ENCODE measurements around the gene MARK2. TPM values are rescaled to one million over a fixed set of nuclear protein-coding genes. Genes with fewer than 3 reads are reported as not detected.
"Not testable (repeated sequence)": the region's sequence is repeated elsewhere in the genome, so short reads cannot be mapped to it uniquely, and the experiment has no call there.

MARK2 gene
- total RNA-seq, 1 donor from 2014 or later: 31.8 TPM

DNA sequence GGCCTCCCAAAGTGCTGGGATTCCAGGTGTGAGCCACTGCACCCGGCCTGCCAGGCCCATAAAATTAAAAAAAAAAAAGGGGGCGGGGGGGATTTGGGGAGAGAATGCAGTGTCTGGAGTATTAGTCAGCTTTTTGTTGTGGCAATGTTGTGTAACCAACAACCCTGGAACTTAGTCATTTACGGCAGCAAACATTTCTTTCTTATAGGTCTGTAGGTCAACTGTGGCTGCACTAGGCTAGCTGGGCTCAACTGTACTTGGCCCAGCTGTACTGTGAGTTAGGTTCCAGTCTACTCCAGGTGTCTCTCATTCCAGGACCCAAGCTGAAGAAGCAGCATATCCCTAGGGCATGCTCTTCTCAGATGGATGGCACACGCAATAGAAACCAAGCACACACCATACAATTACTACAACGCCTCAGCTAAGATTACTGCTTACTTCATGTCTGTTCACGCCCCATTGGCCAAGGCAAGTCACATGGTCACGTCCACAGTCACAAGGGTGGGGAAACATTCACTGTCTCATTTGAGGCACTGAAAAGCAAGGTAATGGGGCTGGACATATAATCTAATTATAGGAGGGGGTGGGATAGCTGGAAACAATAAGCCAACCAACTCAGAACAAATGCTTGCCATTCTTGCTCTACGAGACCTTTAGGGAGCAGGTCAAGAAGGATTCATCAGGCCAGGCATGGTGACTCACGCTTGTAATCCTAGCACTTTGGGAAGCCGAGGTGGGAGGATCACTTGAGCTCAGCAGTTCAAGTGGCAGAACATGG lies 36.1 kb upstream of the MARK2 start:
- Mint-ChIP-seq H3K27ac (ENCODE audit: unreplicated experiment) (no peak overlapping the region), H3K4me3 (ENCODE audit: unreplicated experiment) (no peak overlapping the region), H3K36me3 (ENCODE audit: unreplicated experiment) (no peaks in the 10 kb centered on the region), H3K27me3 (ENCODE audit: unreplicated experiment) (no peaks in the 10 kb centered on the region), H3K9me3 (ENCODE audit: unreplicated experiment) (no peaks in the 10 kb centered on the region), H3K4me1 (ENCODE audit: unreplicated experiment) (peaks cover 4% of the 10 kb centered on the region)
- DNase-seq (ENCODE audit: extremely low spot score, unreplicated experiment): no peak
- TF ChIP-seq CTCF (IDR thresholded peaks at IDR 0.05): no peak

DNA sequence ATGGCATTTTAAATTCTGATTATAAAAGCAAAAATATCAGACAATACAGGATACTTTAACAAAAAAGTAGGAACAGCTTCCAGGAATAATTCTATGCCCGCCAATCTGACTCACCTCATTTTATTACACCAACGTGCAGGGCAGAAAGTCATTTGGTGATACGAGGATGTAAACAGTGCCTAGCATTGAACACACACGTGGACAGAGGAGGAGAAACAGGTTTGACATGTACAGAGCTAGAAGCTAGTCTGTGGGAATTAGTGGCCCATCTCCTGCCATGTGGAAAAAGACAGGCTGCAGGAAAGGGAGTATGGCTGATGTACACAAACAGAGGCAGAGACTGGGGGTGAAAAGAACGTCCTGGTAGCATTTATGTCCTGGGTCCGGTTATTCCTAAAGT lies 34.7 kb upstream of the MARK2 start:
- Mint-ChIP-seq H3K27me3 (ENCODE audit: unreplicated experiment) (no peaks in the 10 kb centered on the region), H3K4me1 (ENCODE audit: unreplicated experiment) (peaks cover 4% of the 10 kb centered on the region), H3K36me3 (ENCODE audit: unreplicated experiment) (no peaks in the 10 kb centered on the region), H3K4me3 (ENCODE audit: unreplicated experiment) (no peak overlapping the region), H3K9me3 (ENCODE audit: unreplicated experiment) (no peaks in the 10 kb centered on the region), H3K27ac (ENCODE audit: unreplicated experiment) (no peak overlapping the region)
- no peak for DNase-seq (ENCODE audit: extremely low spot score, unreplicated experiment)
- TF ChIP-seq CTCF (IDR thresholded peaks at IDR 0.05): no peak

- Mint-ChIP-seq H3K36me3 (ENCODE audit: unreplicated experiment) (no peaks in the 10 kb centered on the region), H3K4me1 (ENCODE audit: unreplicated experiment) (peaks cover 4% of the 10 kb centered on the region), H3K4me3 (ENCODE audit: unreplicated experiment) (no peak overlapping the region), H3K27me3 (ENCODE audit: unreplicated experiment) (no peaks in the 10 kb centered on the region), H3K27ac (ENCODE audit: unreplicated experiment) (peak overlapping the region; percentile 31), H3K9me3 (ENCODE audit: unreplicated experiment) (no peaks in the 10 kb centered on the region)
- no peak for TF ChIP-seq CTCF (IDR thresholded peaks at IDR 0.05)
- DNase-seq (ENCODE audit: extremely low spot score, unreplicated experiment): no peak
Measured at GRCh38 chr11:63805844-63806415, 33.0 kb upstream of the MARK2 start.

GRCh38 chr11:63810383-63810782 lies 28.5 kb upstream of the MARK2 start:
- not testable (repeated sequence) for H3K27me3 Mint-ChIP-seq (ENCODE audit: unreplicated experiment); H3K4me3 Mint-ChIP-seq (ENCODE audit: unreplicated experiment); DNase-seq (ENCODE audit: extremely low spot score, unreplicated experiment); H3K36me3 Mint-ChIP-seq (ENCODE audit: unreplicated experiment); H3K27ac Mint-ChIP-seq (ENCODE audit: unreplicated experiment); H3K9me3 Mint-ChIP-seq (ENCODE audit: unreplicated experiment)
- H3K4me1 Mint-ChIP-seq (ENCODE audit: unreplicated experiment): peaks cover 30% of the 10 kb centered on the region

- DNase-seq (ENCODE audit: extremely low spot score, unreplicated experiment): no peak
- no peaks in the 10 kb centered on the region for H3K9me3 Mint-ChIP-seq (ENCODE audit: unreplicated experiment)
- no peak overlapping the region for H3K4me3 Mint-ChIP-seq (ENCODE audit: unreplicated experiment)
Measured at GRCh38 chr11:63811522-63811921, 27.4 kb upstream of the MARK2 start.

More at GRCh38 chr11:63811522-63811921, 27.4 kb upstream of the MARK2 start:
- H3K36me3 Mint-ChIP-seq (ENCODE audit: unreplicated experiment): peaks cover 10% of the 10 kb centered on the region
- no peak overlapping the region for H3K27ac Mint-ChIP-seq (ENCODE audit: unreplicated experiment)
- no peaks in the 10 kb centered on the region for H3K27me3 Mint-ChIP-seq (ENCODE audit: unreplicated experiment)
- peaks cover 32% of the 10 kb centered on the region for H3K4me1 Mint-ChIP-seq (ENCODE audit: unreplicated experiment)
- no peak for TF ChIP-seq CTCF (IDR thresholded peaks at IDR 0.05)

Data from osteocyte (in vitro differentiated cells).